MM.1S (cell line): ENCODE measurements around the gene MYH11.

Source experiments
- DNase-seq: peaks from one replicate; pipeline ENCODE4 v3.0.0-alpha.2; 2015
- H2AFZ ChIP-seq: fragments of 300-600 bp; sonication (generic); 2 replicates; pipeline ENCODE4 v1.6.0; 2016; ENCODE audit warnings: antibody characterized with exemption, low read length
- H3F3A ChIP-seq: fragments of 300-600 bp; sonication (generic); 2 replicates; pipeline ENCODE4 v1.6.1; 2016; ENCODE audit warnings: mild to moderate bottlenecking, antibody characterized with exemption, low read length, moderate library complexity, mixed read lengths; ENCODE audit not compliant: insufficient read depth
- H3K27ac ChIP-seq: fragments of 300-600 bp; sonication (generic); 2 replicates; pipeline ENCODE4 v1.5.1; 2016; ENCODE audit warnings: mild to moderate bottlenecking, low read length
- H3K27me3 ChIP-seq: fragments of 300-600 bp; sonication (generic); replicated peaks from 2 replicates; pipeline ENCODE4 v1.6.0; 2016; ENCODE audit warnings: low read length; ENCODE audit not compliant: insufficient read depth
- H3K36me3 ChIP-seq: fragments of 300-600 bp; sonication (generic); replicated peaks from 2 replicates; pipeline ENCODE4 v1.6.1; 2016; ENCODE audit warnings: mild to moderate bottlenecking, low read length, mixed read lengths; ENCODE audit not compliant: insufficient read depth
- H3K4me1 ChIP-seq: fragments of 300-600 bp; sonication (generic); 2 replicates; pipeline ENCODE4 v1.6.1; 2016; ENCODE audit warnings: low read length, mixed read lengths
- H3K4me2 ChIP-seq: fragments of 300-600 bp; sonication (generic); 2 replicates; pipeline ENCODE4 v1.6.0; 2016; ENCODE audit warnings: low read depth, low read length
- H3K4me3 ChIP-seq: fragments of 300-600 bp; sonication (generic); 2 replicates; pipeline ENCODE4 v1.5.1; 2016; ENCODE audit warnings: low read length, mixed read lengths
- H3K79me2 ChIP-seq: fragments of 300-600 bp; sonication (generic); 2 replicates; pipeline ENCODE4 v1.6.1; 2016; ENCODE audit warnings: mixed run types, low read length, mixed read lengths
- H3K9ac ChIP-seq: fragments of 300-600 bp; sonication (generic); 2 replicates; pipeline ENCODE4 v1.6.1; 2016; ENCODE audit warnings: low read length, mixed read lengths
- H3K9me2 ChIP-seq: fragments of 300-600 bp; sonication (generic); replicated peaks from 2 replicates; pipeline ENCODE4 v1.6.1; 2016; ENCODE audit warnings: mild to moderate bottlenecking, low read length, mixed read lengths; ENCODE audit not compliant: insufficient read depth
- H3K9me3 ChIP-seq: fragments of 300-600 bp; sonication (generic); replicated peaks from 2 replicates; pipeline ENCODE4 v1.6.1; 2016; ENCODE audit warnings: mild to moderate bottlenecking, low read length, mixed read lengths; ENCODE audit not compliant: insufficient read depth
- H4K20me1 ChIP-seq: fragments of 300-600 bp; sonication (generic); 2 replicates; pipeline ENCODE4 v1.6.1; 2016; ENCODE audit warnings: mild to moderate bottlenecking, low read length, moderate library complexity, mixed read lengths; ENCODE audit not compliant: insufficient read depth
- CTCF ChIP-seq: fragments of 300-600 bp; sonication (generic); IDR thresholded peaks from 2 replicates; pipeline ENCODE4 v1.5.1; 2016; ENCODE audit warnings: antibody characterized with exemption, low read length, mixed read lengths
- EZH2 ChIP-seq: fragments of 300-600 bp; sonication (generic); optimal IDR thresholded peaks from 2 replicates; pipeline ENCODE3; 2017; ENCODE audit warnings: low read depth, mild to moderate bottlenecking, antibody characterized with exemption, low read length, mixed read lengths
- EZH2phosphoT487 ChIP-seq: fragments of 300-600 bp; sonication (generic); IDR thresholded peaks from 2 replicates; pipeline ENCODE4 v1.6.1; 2018; ENCODE audit warnings: antibody characterized with exemption, low read length

MYH11 gene

GRCh38 chr16:15776572-15776971 is 80.3 kb downstream of the MYH11 start:
- Histone ChIP-seq H3K4me2 (no peak overlapping the region), H3K27me3 (no peaks in the 10 kb centered on the region), H3K4me3 (no peak overlapping the region), H3K79me2 (no peaks in the 10 kb centered on the region), H3K9me3 (no peaks in the 10 kb centered on the region), H3K9ac (no peak overlapping the region), H3K36me3 (no peaks in the 10 kb centered on the region), H3K27ac (no peak overlapping the region), H3K4me1 (no peaks in the 10 kb centered on the region), H2AFZ (no peak overlapping the region), H3F3A (no peaks in the 10 kb centered on the region), H4K20me1 (no peaks in the 10 kb centered on the region), H3K9me2 (no peaks in the 10 kb centered on the region)
- TF ChIP-seq CTCF: no peak
- no peak for TF ChIP-seq EZH2phosphoT487
- TF ChIP-seq EZH2: no peak
- no peak for DNase-seq

GRCh38 chr16:15775663-15776304 is 81.0 kb downstream of the MYH11 start:
- H3K9me2 ChIP-seq: no peaks in the 10 kb centered on the region
- H3K9me3 ChIP-seq: no peaks in the 10 kb centered on the region
- H3K4me3 ChIP-seq: no peak overlapping the region
- H3K27me3 ChIP-seq: no peaks in the 10 kb centered on the region
- no peaks in the 10 kb centered on the region for H3F3A ChIP-seq
- no peak overlapping the region for H2AFZ ChIP-seq
- TF ChIP-seq CTCF (no peak), EZH2 (no peak), EZH2phosphoT487 (no peak)
- no peaks in the 10 kb centered on the region for H4K20me1 ChIP-seq
- H3K36me3 ChIP-seq: no peaks in the 10 kb centered on the region
- no peak overlapping the region for H3K27ac ChIP-seq
- H3K9ac ChIP-seq: no peak overlapping the region
- no peak overlapping the region for H3K4me2 ChIP-seq
- no peaks in the 10 kb centered on the region for H3K4me1 ChIP-seq
- no peak for DNase-seq
- no peaks in the 10 kb centered on the region for H3K79me2 ChIP-seq

GRCh38 chr16:15775209-15775608 is 81.6 kb downstream of the MYH11 start:
- Histone ChIP-seq H3K27ac (no peak overlapping the region), H2AFZ (no peak overlapping the region), H3K9me2 (no peaks in the 10 kb centered on the region), H3K27me3 (no peaks in the 10 kb centered on the region), H4K20me1 (no peaks in the 10 kb centered on the region), H3F3A (no peaks in the 10 kb centered on the region), H3K9me3 (no peaks in the 10 kb centered on the region), H3K4me2 (no peak overlapping the region), H3K36me3 (no peaks in the 10 kb centered on the region), H3K9ac (no peak overlapping the region), H3K4me3 (no peak overlapping the region), H3K79me2 (no peaks in the 10 kb centered on the region), H3K4me1 (no peaks in the 10 kb centered on the region)
- TF ChIP-seq EZH2: no peak
- no peak for TF ChIP-seq CTCF
- TF ChIP-seq EZH2phosphoT487: no peak
- DNase-seq: no peak
